ENCODE measurements around the gene RBM14.

The RBM14 gene

GRCh38 chr11:66652651-66653050 is 36.2 kb downstream of the RBM14 start:
- no peak overlapping the region for H3K4me3 ChIP-seq (ENCODE audit: low read depth, low read length)
- in situ Hi-C loops (cut with HindIII; ENCODE audit: low sequenced_read_pairs) = no loop called here
- TF ChIP-seq, protein P1, sequence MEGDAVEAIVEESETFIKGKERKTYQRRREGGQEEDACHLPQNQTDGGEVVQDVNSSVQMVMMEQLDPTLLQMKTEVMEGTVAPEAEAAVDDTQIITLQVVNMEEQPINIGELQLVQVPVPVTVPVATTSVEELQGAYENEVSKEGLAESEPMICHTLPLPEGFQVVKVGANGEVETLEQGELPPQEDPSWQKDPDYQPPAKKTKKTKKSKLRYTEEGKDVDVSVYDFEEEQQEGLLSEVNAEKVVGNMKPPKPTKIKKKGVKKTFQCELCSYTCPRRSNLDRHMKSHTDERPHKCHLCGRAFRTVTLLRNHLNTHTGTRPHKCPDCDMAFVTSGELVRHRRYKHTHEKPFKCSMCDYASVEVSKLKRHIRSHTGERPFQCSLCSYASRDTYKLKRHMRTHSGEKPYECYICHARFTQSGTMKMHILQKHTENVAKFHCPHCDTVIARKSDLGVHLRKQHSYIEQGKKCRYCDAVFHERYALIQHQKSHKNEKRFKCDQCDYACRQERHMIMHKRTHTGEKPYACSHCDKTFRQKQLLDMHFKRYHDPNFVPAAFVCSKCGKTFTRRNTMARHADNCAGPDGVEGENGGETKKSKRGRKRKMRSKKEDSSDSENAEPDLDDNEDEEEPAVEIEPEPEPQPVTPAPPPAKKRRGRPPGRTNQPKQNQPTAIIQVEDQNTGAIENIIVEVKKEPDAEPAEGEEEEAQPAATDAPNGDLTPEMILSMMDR (IDR thresholded peaks at IDR 0.05; ENCODE audit: low read depth, low read length, missing control alignments) = no peak
- no peak for DNase-seq (ENCODE audit: low read depth)

DNA sequence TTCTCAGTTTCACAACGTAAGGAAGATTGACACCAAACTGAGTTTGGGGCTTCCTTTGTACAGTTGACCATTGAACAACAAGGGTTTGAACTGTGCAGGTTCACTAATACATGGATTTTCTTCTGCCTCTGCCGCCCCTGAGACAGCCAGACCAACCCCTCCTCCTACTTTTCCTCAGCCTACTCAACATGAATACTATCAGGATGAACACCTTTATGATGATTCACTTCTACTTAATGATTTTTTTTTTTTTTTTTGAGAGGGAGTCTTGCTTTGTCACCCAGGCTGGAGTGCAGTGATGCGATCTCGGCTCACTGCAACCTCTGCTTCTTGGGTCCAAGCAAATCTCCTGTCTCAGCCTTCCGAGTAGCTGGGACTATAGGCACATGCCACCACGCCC is 36.7 kb downstream of the RBM14 start:
- in situ Hi-C loops (cut with HindIII; ENCODE audit: low sequenced_read_pairs) = no loop called here
- no peak for DNase-seq (ENCODE audit: low read depth)
- H3K4me3 ChIP-seq (ENCODE audit: low read depth, low read length) = no peak overlapping the region
- TF ChIP-seq, protein P1 (IDR thresholded peaks at IDR 0.05; ENCODE audit: low read depth, low read length, missing control alignments) = no peak

- no peak for DNase-seq (ENCODE audit: low read depth)
- TF ChIP-seq, protein P1 (IDR thresholded peaks at IDR 0.05; ENCODE audit: low read depth, low read length, missing control alignments) = no peak
- no peak overlapping the region for H3K4me3 ChIP-seq (ENCODE audit: low read depth, low read length)
- in situ Hi-C loops (cut with HindIII; ENCODE audit: low sequenced_read_pairs) = no loop called here
Observed at GRCh38 chr11:66659763-66660162, 43.3 kb downstream of the RBM14 start.

DNA sequence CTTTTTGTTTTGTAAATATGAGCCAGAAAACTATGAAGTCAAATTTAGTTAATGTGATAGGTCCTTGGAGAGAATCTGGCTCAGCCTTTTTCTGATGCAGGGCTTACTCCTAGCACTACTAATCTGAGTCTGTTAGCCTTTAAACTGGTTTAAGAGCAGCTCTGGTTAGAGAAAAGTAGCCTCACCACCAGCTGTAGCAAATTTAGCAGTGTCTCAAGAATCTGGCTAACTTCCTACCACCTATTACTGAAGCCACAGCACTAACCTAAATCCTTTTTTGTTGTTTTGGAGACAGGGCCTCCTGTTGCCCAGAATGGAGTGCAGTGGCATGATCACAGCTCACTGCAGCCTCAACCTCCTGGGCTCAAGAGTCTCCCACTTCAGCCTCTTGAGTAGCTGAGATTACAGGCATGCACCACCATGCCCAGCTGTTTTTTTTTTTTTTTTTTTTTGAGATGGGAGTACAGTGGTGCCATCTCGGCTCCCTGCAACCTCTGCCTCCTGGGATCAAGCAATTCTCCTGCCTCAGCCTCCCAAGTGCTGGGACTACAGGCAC is 47.4 kb downstream of the RBM14 start:
- TF ChIP-seq, protein P1 (IDR thresholded peaks at IDR 0.05; ENCODE audit: low read depth, low read length, missing control alignments) = no peak
- DNase-seq (ENCODE audit: low read depth) = no peak
- H3K4me3 ChIP-seq (ENCODE audit: low read depth, low read length) = no peak overlapping the region
- in situ Hi-C loops (cut with HindIII; ENCODE audit: low sequenced_read_pairs) = no loop called here

DNA sequence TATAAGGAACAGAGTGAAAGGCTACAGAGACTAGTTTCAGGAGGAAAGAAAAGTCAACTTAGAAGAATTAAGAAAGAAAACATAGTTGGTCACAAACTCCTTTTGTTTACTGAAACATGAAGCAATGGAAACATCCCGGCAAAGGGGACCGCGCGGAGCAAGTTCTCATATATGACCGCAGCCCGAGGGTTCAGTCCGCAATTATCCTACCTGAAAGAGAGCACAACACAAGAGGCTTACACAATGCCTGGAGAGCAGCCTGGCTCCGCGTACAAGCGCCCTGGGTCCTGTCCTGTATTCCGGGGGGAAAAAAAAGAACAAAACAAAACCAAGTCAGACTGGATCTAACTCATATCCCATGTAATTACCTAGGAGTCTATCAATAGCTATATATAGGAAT is 48.9 kb downstream of the RBM14 start:
- DNase-seq (ENCODE audit: low read depth) = no peak
- in situ Hi-C loops (cut with HindIII; ENCODE audit: low sequenced_read_pairs) = no loop called here
- no peak overlapping the region for H3K4me3 ChIP-seq (ENCODE audit: low read depth, low read length)
- TF ChIP-seq, protein P1 (IDR thresholded peaks at IDR 0.05; ENCODE audit: low read depth, low read length, missing control alignments) = no peak

DNA sequence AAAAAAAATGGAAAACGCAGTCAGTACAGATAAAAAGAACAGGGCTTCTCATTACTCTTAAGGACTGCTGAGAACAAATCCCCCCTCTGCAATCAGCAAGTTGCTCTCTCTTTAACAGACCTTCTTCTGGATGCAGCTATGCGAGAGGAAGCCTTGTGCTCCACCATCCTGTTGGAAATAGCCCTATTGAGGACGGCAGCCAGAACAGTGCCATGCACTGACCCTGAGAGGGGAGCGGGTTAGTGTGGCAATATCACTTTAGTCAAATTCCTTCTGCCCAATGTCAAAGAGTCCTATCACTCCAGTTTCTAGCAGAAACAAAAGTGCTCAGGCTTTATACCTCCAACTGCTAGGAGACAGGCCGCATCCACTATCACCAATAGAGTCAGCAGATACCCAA is 54.4 kb downstream of the RBM14 start:
- no peak for DNase-seq (ENCODE audit: low read depth)
- TF ChIP-seq, protein P1 (IDR thresholded peaks at IDR 0.05; ENCODE audit: low read depth, low read length, missing control alignments) = no peak
- in situ Hi-C loops (cut with HindIII; ENCODE audit: low sequenced_read_pairs) = no loop called here
- H3K4me3 ChIP-seq (ENCODE audit: low read depth, low read length) = no peak overlapping the region
